Renal cortical epithelial cell (primary cell): ENCODE data around the gene MS4A1. TPM values are rescaled to one million over a fixed set of nuclear protein-coding genes. Genes with fewer than 3 reads are reported as not detected.
"Not testable (repeated sequence)": the region's sequence is repeated elsewhere in the genome, so short reads cannot be mapped to it uniquely, and the experiment has no call there.

Source experiments
- DNase-seq: peaks from one replicate; pipeline ENCODE4 v3.0.0-alpha.2; 2011; ENCODE audit warnings: low read depth
- total RNA-seq: library from RNA; depleted of rRNA; stranded (reverse); fragments of >200 nt; gene quantifications from 2 replicates; pipeline ENCODE4 v1.2.3, GENCODE V29; 2014

MS4A1 gene
- not detected in 2 replicates for total RNA-seq

GRCh38 chr11:60455531-60456042 is at the start of gene MS4A1:
Gene MS4A1, plus strand, starts transcription at chr11:60455847. Its CDS starts 6,528 bp downstream, at chr11:60462375.
- DNase-seq = no peak

- DNase-seq = no peak
Observed at GRCh38 chr11:60420015-60420414, 35.6 kb upstream of the MS4A1 start.

- DNase-seq = no peak
Observed at GRCh38 chr11:60422609-60423008, 33.0 kb upstream of the MS4A1 start.

GRCh38 chr11:60428517-60428916 is 27.1 kb upstream of the MS4A1 start:
- no peak for DNase-seq

- no peak for DNase-seq
Observed at GRCh38 chr11:60429272-60429671, 26.4 kb upstream of the MS4A1 start, which contains the start of gene MS4A5. Gene MS4A5, plus strand, starts transcription at chr11:60429572. Its CDS starts 103 bp downstream, at chr11:60429675.

GRCh38 chr11:60431251-60431650 is 24.4 kb upstream of the MS4A1 start:
- peak; percentile 16 for DNase-seq

GRCh38 chr11:60433401-60433800 is 22.2 kb upstream of the MS4A1 start:
- DNase-seq = no peak

GRCh38 chr11:60447070-60447469 is 8.6 kb upstream of the MS4A1 start:
- DNase-seq = no peak

- no peak for DNase-seq
Observed at GRCh38 chr11:60447846-60448245, 7.8 kb upstream of the MS4A1 start.

GRCh38 chr11:60451185-60451584 is 4.5 kb upstream of the MS4A1 start:
- DNase-seq = not testable (repeated sequence)

- DNase-seq = no peak
Observed at GRCh38 chr11:60454212-60454611, 1.4 kb upstream of the MS4A1 start.

GRCh38 chr11:60457576-60457975 is 1.9 kb downstream of the MS4A1 start:
- no peak for DNase-seq

- DNase-seq = no peak
Observed at GRCh38 chr11:60459345-60459744, 3.7 kb downstream of the MS4A1 start.

GRCh38 chr11:60468829-60469228 is 13.2 kb downstream of the MS4A1 start:
- no peak for DNase-seq

- DNase-seq = no peak
Observed at GRCh38 chr11:60469723-60470122, 14.1 kb downstream of the MS4A1 start.

GRCh38 chr11:60477035-60477445 is 21.4 kb downstream of the MS4A1 start:
- no peak for DNase-seq

GRCh38 chr11:60482361-60482760 is 26.7 kb downstream of the MS4A1 start:
- DNase-seq = no peak

GRCh38 chr11:60485987-60486386 is 30.3 kb downstream of the MS4A1 start:
- no peak for DNase-seq

- DNase-seq = no peak
Observed at GRCh38 chr11:60492488-60493009, 36.9 kb downstream of the MS4A1 start, which contains the start of gene MS4A12. Gene MS4A12, plus strand, starts transcription at chr11:60492778. Its CDS starts 4,541 bp downstream, at chr11:60497319.

- DNase-seq = no peak
Observed at GRCh38 chr11:60493454-60493853, 37.8 kb downstream of the MS4A1 start.

GRCh38 chr11:60498399-60498798 is 42.8 kb downstream of the MS4A1 start:
- DNase-seq = no peak

- DNase-seq = no peak
Observed at GRCh38 chr11:60498853-60499252, 43.2 kb downstream of the MS4A1 start.

- peak; percentile 16 for DNase-seq
Observed at GRCh38 chr11:60500276-60500910, 44.7 kb downstream of the MS4A1 start.
